GM19324 (cell line): ENCODE data around the gene RCHY1.
"Not testable (repeated sequence)": the region's sequence is repeated elsewhere in the genome, so short reads cannot be mapped to it uniquely, and the experiment has no call there.

ENCODE experiments used
- ATAC-seq: cut with Tn5 transposase; IDR thresholded peaks from one replicate; pipeline ENCODE4 v1.9.1; 2021; ENCODE audit warnings: mild to moderate bottlenecking, moderate library complexity; ENCODE audit not compliant: unreplicated experiment, low FRiP score

RCHY1 gene

GRCh38 chr4:75519452-75519851 lies 5.2 kb upstream of the RCHY1 start:
- not testable (repeated sequence) for ATAC-seq

GRCh38 chr4:75516144-75516543 lies 1.9 kb upstream of the RCHY1 start:
- no peak for ATAC-seq

- ATAC-seq: peak; percentile 1
Measured at GRCh38 chr4:75514949-75515612, 878 bp upstream of the RCHY1 start.

GRCh38 chr4:75513526-75514130 lies 575 bp downstream of the RCHY1 start:
- peak; percentile 2 for ATAC-seq

- no peak for ATAC-seq
Measured at GRCh38 chr4:75512386-75513211, 1.6 kb downstream of the RCHY1 start.

GRCh38 chr4:75511841-75512240 lies 2.4 kb downstream of the RCHY1 start:
- ATAC-seq: no peak

GRCh38 chr4:75509592-75509991 lies 4.6 kb downstream of the RCHY1 start:
- not testable (repeated sequence) for ATAC-seq

- ATAC-seq: no peak
Measured at GRCh38 chr4:75505630-75506029, 8.6 kb downstream of the RCHY1 start.

GRCh38 chr4:75502671-75503070 lies 11.5 kb downstream of the RCHY1 start:
- no peak for ATAC-seq

- ATAC-seq: no peak
Measured at GRCh38 chr4:75499900-75500299, 14.3 kb downstream of the RCHY1 start.

GRCh38 chr4:75498041-75498440 lies 16.2 kb downstream of the RCHY1 start:
- no peak for ATAC-seq

GRCh38 chr4:75497133-75497532 lies 17.1 kb downstream of the RCHY1 start:
- no peak for ATAC-seq

- no peak for ATAC-seq
Measured at GRCh38 chr4:75496406-75496805, 17.8 kb downstream of the RCHY1 start.

- no peak for ATAC-seq
Measured at GRCh38 chr4:75495476-75495875, 18.7 kb downstream of the RCHY1 start.

- ATAC-seq: no peak
Measured at GRCh38 chr4:75494563-75494962, 19.6 kb downstream of the RCHY1 start.

GRCh38 chr4:75490155-75490554 lies 24.0 kb downstream of the RCHY1 start:
- ATAC-seq: no peak

GRCh38 chr4:75484190-75484589 lies 30.0 kb downstream of the RCHY1 start:
- no peak for ATAC-seq

- no peak for ATAC-seq
Measured at GRCh38 chr4:75477201-75477600, 37.0 kb downstream of the RCHY1 start.

- no peak for ATAC-seq
Measured at GRCh38 chr4:75470738-75471137, 43.5 kb downstream of the RCHY1 start.

- no peak for ATAC-seq
Measured at GRCh38 chr4:75469896-75470295, 44.3 kb downstream of the RCHY1 start.

- no peak for ATAC-seq
Measured at GRCh38 chr4:75457365-75457764, 56.8 kb downstream of the RCHY1 start.

GRCh38 chr4:75434105-75434504 lies 80.1 kb downstream of the RCHY1 start:
- ATAC-seq: no peak
